Measurements from ENCODE around the gene GRM8.

- TF ChIP-seq, protein P1, sequence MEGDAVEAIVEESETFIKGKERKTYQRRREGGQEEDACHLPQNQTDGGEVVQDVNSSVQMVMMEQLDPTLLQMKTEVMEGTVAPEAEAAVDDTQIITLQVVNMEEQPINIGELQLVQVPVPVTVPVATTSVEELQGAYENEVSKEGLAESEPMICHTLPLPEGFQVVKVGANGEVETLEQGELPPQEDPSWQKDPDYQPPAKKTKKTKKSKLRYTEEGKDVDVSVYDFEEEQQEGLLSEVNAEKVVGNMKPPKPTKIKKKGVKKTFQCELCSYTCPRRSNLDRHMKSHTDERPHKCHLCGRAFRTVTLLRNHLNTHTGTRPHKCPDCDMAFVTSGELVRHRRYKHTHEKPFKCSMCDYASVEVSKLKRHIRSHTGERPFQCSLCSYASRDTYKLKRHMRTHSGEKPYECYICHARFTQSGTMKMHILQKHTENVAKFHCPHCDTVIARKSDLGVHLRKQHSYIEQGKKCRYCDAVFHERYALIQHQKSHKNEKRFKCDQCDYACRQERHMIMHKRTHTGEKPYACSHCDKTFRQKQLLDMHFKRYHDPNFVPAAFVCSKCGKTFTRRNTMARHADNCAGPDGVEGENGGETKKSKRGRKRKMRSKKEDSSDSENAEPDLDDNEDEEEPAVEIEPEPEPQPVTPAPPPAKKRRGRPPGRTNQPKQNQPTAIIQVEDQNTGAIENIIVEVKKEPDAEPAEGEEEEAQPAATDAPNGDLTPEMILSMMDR (conservative IDR thresholded peaks at IDR 0.05), result no peak
- no peak for TF ChIP-seq ZFX (IDR thresholded peaks at IDR 0.05)
Measured at GRCh38 chr7:126657137-126657536, 595.6 kb downstream of the GRM8 start.
